Medulla oblongata (tissue), 1 donor: ENCODE results near the gene COA3.
"Not testable (repeated sequence)": the region's sequence is repeated elsewhere in the genome, so short reads cannot be mapped to it uniquely, and the experiment has no call there.

Experiments used
- DNase-seq: peaks from one replicate; pipeline ENCODE4 v3.0.0-alpha.2; 2015; ENCODE audit errors: extremely low spot score

COA3 gene

GRCh38 chr17:42781639-42782165 is 16.8 kb downstream of the COA3 start:
- DNase-seq = no peak

- DNase-seq = no peak
Measured at GRCh38 chr17:42780851-42781638, 17.5 kb downstream of the COA3 start.

DNA sequence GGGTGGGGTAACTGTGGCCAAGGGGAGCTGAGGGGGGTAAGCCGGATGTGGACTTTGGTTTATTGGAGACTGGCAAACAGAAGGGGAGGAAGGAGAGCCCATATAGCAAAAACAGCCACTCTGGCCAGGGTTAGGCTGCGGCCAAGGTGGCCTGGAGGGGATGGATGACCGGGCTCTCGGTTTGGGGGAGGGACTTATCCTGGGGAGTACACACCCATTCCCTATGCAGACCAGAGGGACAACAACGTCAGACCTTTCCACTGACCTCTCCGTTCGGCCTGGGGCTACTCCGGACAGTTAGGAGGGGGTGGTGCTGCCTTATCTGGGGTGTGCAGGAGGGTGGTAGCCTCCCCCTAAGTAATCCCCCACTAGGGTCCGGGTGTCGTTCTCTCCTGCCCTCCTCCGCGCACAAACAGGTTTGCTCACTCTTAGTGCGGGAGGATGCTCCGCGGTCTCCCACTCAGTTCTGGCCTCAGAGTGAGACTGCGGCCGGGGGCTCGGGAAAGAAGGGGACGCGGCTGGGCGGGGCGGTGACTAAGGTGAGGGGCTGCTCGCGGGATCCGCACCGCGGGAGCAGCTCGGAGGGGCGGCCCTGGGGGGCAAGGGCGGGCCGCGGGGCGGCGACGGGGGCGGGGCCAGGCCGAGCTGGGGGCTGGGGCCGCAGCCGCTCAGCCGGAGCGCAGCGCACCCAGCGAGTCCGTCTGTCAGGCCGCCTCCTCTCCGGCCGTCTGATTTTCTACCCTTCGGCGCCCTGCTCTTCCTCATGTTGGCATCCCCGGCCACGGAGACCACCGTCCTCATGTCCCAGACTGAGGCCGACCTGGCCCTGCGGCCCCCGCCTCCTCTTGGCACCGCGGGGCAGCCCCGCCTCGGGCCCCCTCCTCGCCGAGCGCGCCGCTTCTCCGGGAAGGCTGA is 18.3 kb downstream of the COA3 start, which contains the start of gene WNK4:
TSS of gene WNK4 (plus strand) at position 675 of the 915 bp plus-strand sequence. CDS start at position 764, 89 bp downstream.
- DNase-seq = no peak

GRCh38 chr17:42779304-42779935 is 19.1 kb downstream of the COA3 start:
- no peak for DNase-seq

DNA sequence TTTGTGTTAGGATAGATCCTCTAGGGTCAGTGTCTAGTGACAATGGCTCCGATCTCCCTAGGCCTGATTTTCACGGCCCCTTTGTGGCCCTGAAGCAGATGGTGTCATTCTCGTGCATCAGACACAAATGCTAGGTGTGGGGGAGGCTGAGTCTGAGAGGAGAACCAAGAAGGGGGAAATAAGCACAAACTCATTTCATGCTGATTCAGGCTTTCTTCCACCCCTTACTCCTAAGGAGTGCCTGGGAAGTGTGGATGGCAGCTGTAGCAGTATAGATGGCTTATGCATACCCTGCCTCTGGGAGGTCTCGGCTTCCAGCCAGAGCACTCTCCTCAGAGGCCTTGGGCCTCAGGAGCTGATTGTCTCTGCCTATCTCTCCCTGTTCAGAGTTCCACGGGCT is 19.9 kb downstream of the COA3 start:
- DNase-seq = no peak

DNA sequence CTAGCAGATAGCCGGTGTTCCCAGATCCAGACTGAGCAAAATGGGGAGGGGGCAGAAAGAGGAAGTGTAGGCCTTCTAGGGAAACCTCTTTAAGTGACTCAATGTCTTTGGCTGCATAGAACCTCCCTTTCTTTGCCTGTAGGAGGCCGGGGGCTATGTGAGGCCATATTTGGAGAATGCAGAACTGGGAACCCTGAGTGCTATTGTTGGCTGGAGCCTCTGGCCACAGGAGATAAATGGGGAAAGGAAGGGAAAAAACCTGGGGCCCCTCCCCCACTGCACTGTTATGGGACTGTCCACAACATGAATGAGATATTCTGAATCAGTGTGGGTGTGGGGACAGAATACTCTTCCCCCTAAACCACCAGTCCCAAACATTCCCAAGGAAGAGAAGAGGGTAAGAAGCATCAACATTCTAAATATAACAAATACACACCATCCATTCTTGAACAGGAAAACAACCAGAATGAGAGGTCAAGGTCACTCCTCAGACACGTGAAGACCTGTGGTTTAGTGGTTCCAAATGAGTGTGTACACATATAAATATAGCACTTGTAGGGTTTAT is 22.9 kb downstream of the COA3 start:
- DNase-seq = no peak

DNA sequence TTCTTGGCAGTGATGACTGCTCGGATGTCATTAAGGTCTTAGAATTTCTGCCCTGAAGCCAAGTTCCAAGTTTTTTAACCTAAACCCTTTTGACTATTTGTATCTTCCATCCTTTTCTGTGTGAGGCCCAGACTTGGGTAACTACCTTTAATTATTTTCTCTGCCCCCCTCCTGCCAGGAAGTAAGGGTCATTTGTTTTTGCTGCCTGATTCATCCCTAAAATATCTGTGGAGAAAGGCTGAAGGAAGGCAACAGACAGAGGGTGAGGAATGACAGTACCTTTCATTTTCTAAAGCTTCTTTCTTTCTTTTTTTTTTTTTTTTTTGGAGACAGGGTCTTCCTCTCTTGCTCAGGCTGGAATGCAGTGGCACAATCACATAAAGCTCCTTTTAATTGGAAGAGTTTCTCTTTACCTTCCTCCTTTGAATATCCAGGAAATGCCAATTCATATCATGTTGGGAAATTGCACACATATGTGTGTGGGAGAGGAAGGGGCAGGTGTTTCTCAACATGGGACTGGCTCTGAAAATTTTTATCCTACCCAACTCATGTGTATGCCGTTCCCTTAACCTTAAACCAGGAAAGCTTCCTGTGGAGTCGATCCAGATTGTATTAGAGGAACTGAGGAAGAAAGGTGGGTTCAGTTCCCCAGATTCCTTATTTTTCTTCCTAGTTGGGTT is 24.3 kb downstream of the COA3 start:
- DNase-seq = no peak

- DNase-seq = peak; percentile 88
Measured at GRCh38 chr17:42773290-42774035, 25.0 kb downstream of the COA3 start, which contains the start of gene VPS25. Gene VPS25 (plus strand): TSS chr17:42773449. CDS start chr17:42773476, 27 bp downstream.

DNA sequence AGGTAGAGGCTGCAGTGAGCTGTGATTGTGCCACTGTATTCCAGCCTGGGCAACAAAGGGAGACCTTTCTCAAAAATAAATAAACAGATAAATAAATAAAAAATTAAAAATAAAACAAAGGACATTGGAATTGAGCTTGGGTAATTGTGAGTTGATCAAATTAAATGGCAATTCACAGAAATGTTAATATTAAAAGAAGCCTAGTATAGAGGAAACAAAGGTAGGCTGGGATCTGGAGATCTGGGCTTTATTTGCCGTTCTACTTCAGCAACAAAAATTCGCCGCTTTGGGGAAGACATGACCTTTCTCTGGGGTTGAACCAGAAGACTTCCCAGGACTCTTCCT is 25.6 kb downstream of the COA3 start:
- no peak for DNase-seq

GRCh38 chr17:42769964-42770363 is 28.5 kb downstream of the COA3 start:
- DNase-seq = not testable (repeated sequence)

- DNase-seq = not testable (repeated sequence)
Measured at GRCh38 chr17:42768006-42768405, 30.5 kb downstream of the COA3 start.

GRCh38 chr17:42767512-42767911 is 31.0 kb downstream of the COA3 start:
- DNase-seq = no peak

DNA sequence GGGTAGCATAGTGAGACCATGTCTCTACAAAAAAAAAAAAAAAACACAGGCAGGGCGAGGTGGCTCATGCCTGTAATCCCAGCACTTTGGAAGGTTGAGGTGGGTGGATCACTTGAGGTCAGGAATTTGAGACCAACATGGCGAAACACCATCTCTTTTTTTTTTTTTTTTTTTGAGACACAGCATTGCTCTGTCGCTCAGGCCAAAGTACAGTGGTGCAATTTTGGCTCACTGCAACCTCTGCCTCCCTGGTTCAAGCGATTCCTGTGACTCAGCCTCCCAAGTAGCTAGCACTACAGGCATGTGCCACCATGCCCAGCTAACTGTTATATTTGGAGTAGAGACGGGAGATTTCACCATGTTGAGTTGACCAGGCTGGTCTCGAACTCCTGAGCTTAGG is 32.4 kb downstream of the COA3 start:
- no peak for DNase-seq

DNA sequence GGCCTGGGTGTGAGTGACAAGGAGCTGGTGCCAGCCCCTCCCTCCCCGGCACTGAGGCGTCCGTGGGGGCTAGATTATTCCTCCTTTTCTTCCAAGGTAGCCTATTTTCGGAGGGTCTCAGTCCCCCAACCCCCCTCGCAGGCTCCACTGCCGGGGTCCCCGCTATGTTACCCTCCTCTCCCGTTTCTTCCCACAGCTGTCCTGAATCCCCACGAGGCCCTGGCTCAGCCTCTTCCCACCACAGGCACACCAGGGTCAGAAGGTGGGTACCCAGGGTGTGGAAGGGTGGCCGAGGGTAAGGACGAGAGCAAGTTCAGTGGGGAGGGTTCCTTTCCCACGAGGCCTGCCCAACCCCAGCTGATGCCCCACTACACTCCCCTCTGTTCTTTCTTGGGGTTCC is 36.9 kb downstream of the COA3 start:
- DNase-seq = no peak

DNA sequence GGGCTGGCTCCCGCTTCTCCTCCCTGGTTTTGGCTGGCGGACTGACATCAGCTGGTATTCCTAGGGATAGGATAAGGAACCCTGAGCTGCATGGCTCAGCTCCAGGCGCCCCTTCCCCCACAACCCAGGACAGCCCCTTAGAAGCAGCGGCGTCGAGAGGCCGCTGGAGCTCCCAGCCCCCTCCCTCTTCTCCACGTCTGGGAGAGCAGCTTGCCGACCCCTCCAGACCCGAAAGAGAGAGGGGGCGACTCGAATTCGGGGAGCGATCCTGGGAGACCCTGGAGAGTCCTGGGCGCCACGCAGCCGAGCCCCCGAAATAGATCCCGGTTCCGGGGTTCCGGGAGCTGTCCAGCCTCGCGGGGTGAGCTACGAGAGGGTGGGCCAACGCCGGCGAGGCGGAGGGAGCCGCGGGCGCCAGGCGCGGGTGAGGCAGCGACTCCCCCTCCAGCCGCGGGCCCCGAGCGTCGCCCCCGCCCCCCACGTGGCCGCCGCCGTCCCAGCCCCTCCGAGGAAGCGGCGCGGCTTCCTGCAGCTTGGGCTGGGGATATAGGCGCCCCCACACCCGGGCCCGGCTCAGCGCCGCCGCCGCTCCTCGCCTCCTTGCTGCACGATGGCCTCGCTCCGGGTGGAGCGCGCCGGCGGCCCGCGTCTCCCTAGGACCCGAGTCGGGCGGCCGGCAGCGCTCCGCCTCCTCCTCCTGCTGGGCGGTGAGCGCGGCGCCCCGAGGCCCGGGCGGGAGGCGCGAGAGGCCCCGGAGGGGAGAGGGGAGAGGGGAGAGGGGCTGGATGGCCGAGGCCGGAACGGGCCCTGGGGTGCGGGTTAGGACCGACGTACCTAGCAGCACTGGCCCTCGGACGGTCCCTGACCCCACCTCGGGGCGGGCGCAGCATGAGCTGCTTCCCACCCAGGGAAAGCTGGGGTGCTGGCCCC is 37.6 kb downstream of the COA3 start, which contains the start of gene RAMP2:
TSS of gene RAMP2 (plus strand) at position 576 of the 930 bp plus-strand sequence. CDS start at position 611, 35 bp downstream.
- DNase-seq = no peak

GRCh38 chr17:42759982-42760651 is 38.4 kb downstream of the COA3 start:
- DNase-seq = no peak

- DNase-seq = no peak
Measured at GRCh38 chr17:42754782-42755181, 43.7 kb downstream of the COA3 start.

DNA sequence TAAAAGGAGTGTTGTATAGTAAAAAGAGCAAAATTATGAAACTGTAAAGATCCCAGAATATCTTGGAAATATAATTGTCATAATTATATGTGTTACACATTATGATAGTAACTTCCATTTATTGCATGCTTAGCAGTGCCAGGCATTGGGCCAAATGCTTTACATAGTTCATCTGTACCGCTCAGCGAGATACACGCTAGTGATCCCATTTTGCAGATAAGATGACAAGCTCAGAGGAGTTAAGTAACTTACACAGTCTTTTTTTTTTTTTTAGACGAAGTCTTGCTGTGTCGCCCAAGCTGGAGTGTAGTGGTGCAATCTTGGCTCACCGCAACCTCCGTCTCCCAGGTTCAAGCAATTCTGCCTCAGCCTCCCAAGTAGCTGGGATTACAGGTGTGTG is 46.9 kb downstream of the COA3 start:
- DNase-seq = no peak
